GM23338 (cell line): ENCODE measurements around the gene SMTNL2. TPM values are rescaled to one million over a fixed set of nuclear protein-coding genes. Genes with fewer than 3 reads are reported as not detected.
A peak's percentile ranks its signal among the peaks of the same experiment; 100 is the strongest.

ENCODE experiments used
- ATAC-seq: fragments of 200-7000 bp; cut with Tn5 transposase; 3 replicates; pipeline ENCODE4 v1.9.1; 2020
- DNase-seq: peaks from one replicate; pipeline ENCODE4 v3.0.0-alpha.2; 2015; ENCODE audit warnings: low spot score
- H2AFZ ChIP-seq: fragments of 200-600 bp; sonication (generic); 2 replicates; pipeline ENCODE4 v1.8.0; 2016; ENCODE audit warnings: antibody characterized with exemption, mild to moderate bottlenecking, moderate library complexity
- H3F3A ChIP-seq: fragments of 200-600 bp; sonication (generic); replicated peaks from 2 replicates; pipeline ENCODE4 v1.8.0; 2017; ENCODE audit warnings: antibody characterized with exemption, mixed run types, low read depth
- H3K27ac ChIP-seq: fragments of 200-600 bp; sonication (generic); 2 replicates; pipeline ENCODE4 v1.6.1; 2016; ENCODE audit warnings: low read depth
- H3K27me3 ChIP-seq: fragments of 200-600 bp; sonication (generic); 2 replicates; pipeline ENCODE4 v1.8.0; 2016; ENCODE audit warnings: mild to moderate bottlenecking, mixed run types, moderate library complexity; ENCODE audit not compliant: insufficient read depth
- H3K36me3 ChIP-seq: fragments of 200-600 bp; sonication (generic); 2 replicates; pipeline ENCODE4 v1.8.0; 2016; ENCODE audit warnings: mild to moderate bottlenecking; ENCODE audit not compliant: insufficient read depth
- H3K4me1 ChIP-seq: fragments of 200-600 bp; sonication (generic); 2 replicates; pipeline ENCODE4 v1.8.0; 2016; ENCODE audit warnings: mild to moderate bottlenecking, moderate library complexity; ENCODE audit not compliant: insufficient read depth
- H3K4me2 ChIP-seq: fragments of 200-600 bp; sonication (generic); 2 replicates; pipeline ENCODE4 v1.7.1; 2017; ENCODE audit warnings: mixed run types
- H3K4me3 ChIP-seq: fragments of 200-600 bp; sonication (generic); 2 replicates; pipeline ENCODE4 v1.6.1; 2016; ENCODE audit warnings: mixed run types
- H3K79me2 ChIP-seq: fragments of 200-600 bp; sonication (generic); replicated peaks from 2 replicates; pipeline ENCODE4 v1.8.0; 2017; ENCODE audit warnings: mild to moderate bottlenecking; ENCODE audit not compliant: insufficient read depth
- H3K9me2 ChIP-seq: fragments of 200-600 bp; sonication (generic); 2 replicates; pipeline ENCODE4 v1.8.0; 2017; ENCODE audit not compliant: insufficient read depth
- H4K20me1 ChIP-seq: fragments of 200-600 bp; sonication (generic); replicated peaks from 2 replicates; pipeline ENCODE4 v1.8.0; 2017; ENCODE audit warnings: mild to moderate bottlenecking; ENCODE audit not compliant: insufficient read depth
- H3K27ac Mint-ChIP-seq: 2 replicates; pipeline ENCODE4 v1.8.0; 2020; ENCODE audit warnings: inconsistent platforms, mild to moderate bottlenecking, moderate library complexity, mixed read lengths
- H3K27me3 Mint-ChIP-seq: 3 replicates; pipeline ENCODE4 v1.8.0; 2022; ENCODE audit warnings: low read depth, mild to moderate bottlenecking, moderate library complexity, mixed read lengths, inconsistent platforms; ENCODE audit not compliant: insufficient read depth, poor library complexity
- H3K36me3 Mint-ChIP-seq: 3 replicates; pipeline ENCODE4 v1.8.0; 2021; ENCODE audit warnings: low read depth, mild to moderate bottlenecking, inconsistent platforms, moderate library complexity, mixed read lengths
- H3K4me1 Mint-ChIP-seq: 3 replicates; pipeline ENCODE4 v1.8.0; 2020; ENCODE audit warnings: mild to moderate bottlenecking, inconsistent platforms, mixed read lengths
- H3K4me3 Mint-ChIP-seq: 3 replicates; pipeline ENCODE4 v1.8.0; 2021; ENCODE audit warnings: moderate library complexity, mild to moderate bottlenecking, inconsistent platforms, mixed read lengths
- H3K9me3 Mint-ChIP-seq: 3 replicates; pipeline ENCODE4 v1.8.0; 2020; ENCODE audit warnings: moderate library complexity, mild to moderate bottlenecking, inconsistent platforms, mixed read lengths
- CREB1 ChIP-seq: fragments of 250-450 bp; sonication (Bioruptor Pico); IDR thresholded peaks from 2 replicates; pipeline ENCODE4 v1.5.0; 2020; ENCODE audit warnings: low read depth, mild to moderate bottlenecking, moderate library complexity
- EZH2 ChIP-seq: fragments of 200-600 bp; sonication (generic); IDR thresholded peaks from one replicate; pipeline ENCODE4 v1.8.0; 2017; ENCODE audit warnings: antibody characterized with exemption, mild to moderate bottlenecking, low read depth; ENCODE audit not compliant: unreplicated experiment
- EZH2phosphoT487 ChIP-seq: fragments of 200-600 bp; sonication (generic); IDR thresholded peaks from one replicate; pipeline ENCODE4 v1.8.1; 2018; ENCODE audit warnings: antibody characterized with exemption; ENCODE audit not compliant: unreplicated experiment
- NANOG ChIP-seq: IDR thresholded peaks from 2 replicates; pipeline ENCODE4 v1.6.1; 2016; ENCODE audit warnings: antibody characterized with exemption, borderline replicate concordance
- POLR2AphosphoS5 ChIP-seq: IDR thresholded peaks from 2 replicates; pipeline ENCODE4 v1.6.1; 2016; ENCODE audit warnings: antibody characterized with exemption, low read depth
- STAT1 ChIP-seq: IDR thresholded peaks from one replicate; pipeline ENCODE4 v1.6.1; 2016; ENCODE audit warnings: antibody characterized with exemption; ENCODE audit not compliant: unreplicated experiment
- ZNF114 ChIP-seq: fragments of 250-450 bp; sonication (Bioruptor Pico); IDR thresholded peaks from 2 replicates; pipeline ENCODE4 v1.5.0; 2020; ENCODE audit warnings: mild to moderate bottlenecking, moderate library complexity
- ZNF331 ChIP-seq: fragments of 250-450 bp; sonication (Bioruptor Pico); IDR thresholded peaks from 2 replicates; pipeline ENCODE4 v1.5.0; 2020; ENCODE audit warnings: low read depth, mild to moderate bottlenecking, moderate library complexity
- polyA plus RNA-seq: library from polyadenylated mRNA; unstranded; fragments of >200 nt; fragmentation: Nextera tagmentation; extraction: Ambion mirVana; gene quantifications from 2 replicates; pipeline ENCODE4 v1.2.1, GENCODE V29; 2016
- total RNA-seq: library from RNA; depleted of rRNA; stranded (reverse); fragments of >200 nt; shearing (Covaris generic); gene quantifications from 2 replicates; pipeline ENCODE4 v1.2.3, GENCODE V29; 2014
- TF ChIP-seq, protein P1 (sequence below): fragments of 250-450 bp; sonication (Bioruptor Pico); IDR thresholded peaks from 2 replicates; pipeline ENCODE4 v1.5.0; 2020; ENCODE audit warnings: mild to moderate bottlenecking, moderate library complexity
- TF ChIP-seq, protein P2 (sequence below): IDR thresholded peaks from 2 replicates; pipeline ENCODE4 v1.6.1; 2016; ENCODE audit warnings: antibody characterized with exemption
- TF ChIP-seq, protein P3 (sequence below): IDR thresholded peaks from one replicate; pipeline ENCODE4 v1.6.1; 2018; ENCODE audit warnings: antibody characterized with exemption; ENCODE audit not compliant: unreplicated experiment

Gene SMTNL2
- total and polyA plus RNA-seq, 2 experiments from 2014 or later = 1.3 to 4.3 TPM

DNA sequence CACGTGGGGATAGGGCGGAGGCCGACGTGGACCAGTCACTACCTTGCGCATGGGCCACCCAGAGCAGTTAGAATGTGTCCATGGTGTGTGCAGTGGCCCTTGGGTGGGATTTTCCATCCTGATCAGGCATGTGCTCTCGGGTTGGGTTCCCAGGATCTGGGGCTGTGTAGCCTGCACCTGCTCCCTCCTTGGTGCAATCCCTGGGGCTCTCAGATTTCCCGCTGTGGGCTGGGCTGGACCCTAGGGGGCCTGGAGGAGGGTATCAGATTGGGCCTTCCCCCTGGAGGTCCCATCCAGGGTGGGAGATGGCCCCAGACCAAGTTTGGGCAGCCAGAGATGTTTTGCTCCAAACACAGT is 1.3 kb downstream of the SMTNL2 start (continued):
- TF ChIP-seq, protein P1, sequence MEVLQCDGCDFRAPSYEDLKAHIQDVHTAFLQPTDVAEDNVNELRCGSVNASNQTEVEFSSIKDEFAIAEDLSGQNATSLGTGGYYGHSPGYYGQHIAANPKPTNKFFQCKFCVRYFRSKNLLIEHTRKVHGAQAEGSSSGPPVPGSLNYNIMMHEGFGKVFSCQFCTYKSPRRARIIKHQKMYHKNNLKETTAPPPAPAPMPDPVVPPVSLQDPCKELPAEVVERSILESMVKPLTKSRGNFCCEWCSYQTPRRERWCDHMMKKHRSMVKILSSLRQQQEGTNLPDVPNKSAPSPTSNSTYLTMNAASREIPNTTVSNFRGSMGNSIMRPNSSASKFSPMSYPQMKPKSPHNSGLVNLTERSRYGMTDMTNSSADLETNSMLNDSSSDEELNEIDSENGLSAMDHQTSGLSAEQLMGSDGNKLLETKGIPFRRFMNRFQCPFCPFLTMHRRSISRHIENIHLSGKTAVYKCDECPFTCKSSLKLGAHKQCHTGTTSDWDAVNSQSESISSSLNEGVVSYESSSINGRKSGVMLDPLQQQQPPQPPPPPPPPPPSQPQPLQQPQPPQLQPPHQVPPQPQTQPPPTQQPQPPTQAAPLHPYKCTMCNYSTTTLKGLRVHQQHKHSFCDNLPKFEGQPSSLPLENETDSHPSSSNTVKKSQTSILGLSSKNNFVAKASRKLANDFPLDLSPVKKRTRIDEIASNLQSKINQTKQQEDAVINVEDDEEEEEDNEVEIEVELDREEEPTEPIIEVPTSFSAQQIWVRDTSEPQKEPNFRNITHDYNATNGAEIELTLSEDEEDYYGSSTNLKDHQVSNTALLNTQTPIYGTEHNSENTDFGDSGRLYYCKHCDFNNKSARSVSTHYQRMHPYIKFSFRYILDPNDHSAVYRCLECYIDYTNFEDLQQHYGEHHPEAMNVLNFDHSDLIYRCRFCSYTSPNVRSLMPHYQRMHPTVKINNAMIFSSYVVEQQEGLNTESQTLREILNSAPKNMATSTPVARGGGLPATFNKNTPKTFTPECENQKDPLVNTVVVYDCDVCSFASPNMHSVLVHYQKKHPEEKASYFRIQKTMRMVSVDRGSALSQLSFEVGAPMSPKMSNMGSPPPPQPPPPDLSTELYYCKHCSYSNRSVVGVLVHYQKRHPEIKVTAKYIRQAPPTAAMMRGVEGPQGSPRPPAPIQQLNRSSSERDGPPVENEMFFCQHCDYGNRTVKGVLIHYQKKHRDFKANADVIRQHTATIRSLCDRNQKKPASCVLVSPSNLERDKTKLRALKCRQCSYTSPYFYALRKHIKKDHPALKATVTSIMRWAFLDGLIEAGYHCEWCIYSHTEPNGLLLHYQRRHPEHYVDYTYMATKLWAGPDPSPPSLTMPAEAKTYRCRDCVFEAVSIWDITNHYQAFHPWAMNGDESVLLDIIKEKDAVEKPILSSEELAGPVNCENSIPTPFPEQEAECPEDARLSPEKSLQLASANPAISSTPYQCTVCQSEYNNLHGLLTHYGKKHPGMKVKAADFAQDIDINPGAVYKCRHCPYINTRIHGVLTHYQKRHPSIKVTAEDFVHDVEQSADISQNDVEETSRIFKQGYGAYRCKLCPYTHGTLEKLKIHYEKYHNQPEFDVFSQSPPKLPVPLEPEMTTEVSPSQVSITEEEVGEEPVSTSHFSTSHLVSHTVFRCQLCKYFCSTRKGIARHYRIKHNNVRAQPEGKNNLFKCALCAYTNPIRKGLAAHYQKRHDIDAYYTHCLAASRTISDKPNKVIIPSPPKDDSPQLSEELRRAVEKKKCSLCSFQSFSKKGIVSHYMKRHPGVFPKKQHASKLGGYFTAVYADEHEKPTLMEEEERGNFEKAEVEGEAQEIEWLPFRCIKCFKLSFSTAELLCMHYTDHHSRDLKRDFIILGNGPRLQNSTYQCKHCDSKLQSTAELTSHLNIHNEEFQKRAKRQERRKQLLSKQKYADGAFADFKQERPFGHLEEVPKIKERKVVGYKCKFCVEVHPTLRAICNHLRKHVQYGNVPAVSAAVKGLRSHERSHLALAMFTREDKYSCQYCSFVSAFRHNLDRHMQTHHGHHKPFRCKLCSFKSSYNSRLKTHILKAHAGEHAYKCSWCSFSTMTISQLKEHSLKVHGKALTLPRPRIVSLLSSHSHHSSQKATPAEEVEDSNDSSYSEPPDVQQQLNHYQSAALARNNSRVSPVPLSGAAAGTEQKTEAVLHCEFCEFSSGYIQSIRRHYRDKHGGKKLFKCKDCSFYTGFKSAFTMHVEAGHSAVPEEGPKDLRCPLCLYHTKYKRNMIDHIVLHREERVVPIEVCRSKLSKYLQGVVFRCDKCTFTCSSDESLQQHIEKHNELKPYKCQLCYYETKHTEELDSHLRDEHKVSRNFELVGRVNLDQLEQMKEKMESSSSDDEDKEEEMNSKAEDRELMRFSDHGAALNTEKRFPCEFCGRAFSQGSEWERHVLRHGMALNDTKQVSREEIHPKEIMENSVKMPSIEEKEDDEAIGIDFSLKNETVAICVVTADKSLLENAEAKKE (CRISPR knock-in tag) = no peak
- TF ChIP-seq ZNF331 (CRISPR knock-in tag) = no peak
- TF ChIP-seq, protein P2, sequence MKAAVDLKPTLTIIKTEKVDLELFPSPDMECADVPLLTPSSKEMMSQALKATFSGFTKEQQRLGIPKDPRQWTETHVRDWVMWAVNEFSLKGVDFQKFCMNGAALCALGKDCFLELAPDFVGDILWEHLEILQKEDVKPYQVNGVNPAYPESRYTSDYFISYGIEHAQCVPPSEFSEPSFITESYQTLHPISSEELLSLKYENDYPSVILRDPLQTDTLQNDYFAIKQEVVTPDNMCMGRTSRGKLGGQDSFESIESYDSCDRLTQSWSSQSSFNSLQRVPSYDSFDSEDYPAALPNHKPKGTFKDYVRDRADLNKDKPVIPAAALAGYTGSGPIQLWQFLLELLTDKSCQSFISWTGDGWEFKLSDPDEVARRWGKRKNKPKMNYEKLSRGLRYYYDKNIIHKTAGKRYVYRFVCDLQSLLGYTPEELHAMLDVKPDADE = no peak
- no peak for TF ChIP-seq CREB1 (CRISPR knock-in tag)

DNA sequence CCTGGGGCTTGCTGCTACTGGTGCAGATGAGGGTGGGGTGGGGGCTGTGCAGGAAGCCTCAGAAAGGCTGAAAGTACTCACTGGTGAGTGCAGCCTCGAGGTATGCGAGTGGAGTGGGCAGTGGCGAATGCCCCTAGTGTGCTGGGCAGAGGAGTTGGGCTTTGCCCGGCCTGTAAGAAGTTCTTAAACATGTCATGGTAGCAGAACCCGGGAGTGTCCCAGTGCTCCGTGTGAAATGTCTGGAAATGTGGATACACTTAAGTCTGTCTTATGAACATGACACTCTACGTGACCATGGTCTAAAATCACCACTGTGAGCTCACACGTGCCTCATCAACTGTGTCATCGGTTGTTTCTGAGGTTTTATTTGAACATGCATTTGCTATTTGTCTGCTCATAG is 1.7 kb downstream of the SMTNL2 start:
- Mint-ChIP-seq H3K4me1 (peaks cover 28% of the 10 kb centered on the region), H3K27me3 (peaks cover 51% of the 10 kb centered on the region), H3K4me3 (peak overlapping the region; percentile 47; the same call in 2 of the 3 replicates), H3K36me3 (no peaks in the 10 kb centered on the region), H3K27ac (no peak overlapping the region), H3K9me3 (no peaks in the 10 kb centered on the region)
- Histone ChIP-seq H4K20me1 (no peaks in the 10 kb centered on the region), H3K27me3 (peaks cover 39% of the 10 kb centered on the region), H2AFZ (no peak overlapping the region), H3K79me2 (no peaks in the 10 kb centered on the region), H3K4me2 (no peak overlapping the region), H3K27ac (no peak overlapping the region), H3K4me1 (peaks cover 9% of the 10 kb centered on the region), H3F3A (no peaks in the 10 kb centered on the region), H3K9me2 (no peaks in the 10 kb centered on the region), H3K4me3 (no peak overlapping the region), H3K36me3 (no peaks in the 10 kb centered on the region)
- DNase-seq = no peak
- no peak for ATAC-seq
- TF ChIP-seq EZH2 (no peak), POLR2AphosphoS5 (no peak), ZNF114 (CRISPR knock-in tag) (no peak), EZH2phosphoT487 (no peak), CREB1 (CRISPR knock-in tag) (no peak), NANOG (no peak), STAT1 (no peak), ZNF331 (CRISPR knock-in tag) (no peak)
- TF ChIP-seq, protein P3, sequence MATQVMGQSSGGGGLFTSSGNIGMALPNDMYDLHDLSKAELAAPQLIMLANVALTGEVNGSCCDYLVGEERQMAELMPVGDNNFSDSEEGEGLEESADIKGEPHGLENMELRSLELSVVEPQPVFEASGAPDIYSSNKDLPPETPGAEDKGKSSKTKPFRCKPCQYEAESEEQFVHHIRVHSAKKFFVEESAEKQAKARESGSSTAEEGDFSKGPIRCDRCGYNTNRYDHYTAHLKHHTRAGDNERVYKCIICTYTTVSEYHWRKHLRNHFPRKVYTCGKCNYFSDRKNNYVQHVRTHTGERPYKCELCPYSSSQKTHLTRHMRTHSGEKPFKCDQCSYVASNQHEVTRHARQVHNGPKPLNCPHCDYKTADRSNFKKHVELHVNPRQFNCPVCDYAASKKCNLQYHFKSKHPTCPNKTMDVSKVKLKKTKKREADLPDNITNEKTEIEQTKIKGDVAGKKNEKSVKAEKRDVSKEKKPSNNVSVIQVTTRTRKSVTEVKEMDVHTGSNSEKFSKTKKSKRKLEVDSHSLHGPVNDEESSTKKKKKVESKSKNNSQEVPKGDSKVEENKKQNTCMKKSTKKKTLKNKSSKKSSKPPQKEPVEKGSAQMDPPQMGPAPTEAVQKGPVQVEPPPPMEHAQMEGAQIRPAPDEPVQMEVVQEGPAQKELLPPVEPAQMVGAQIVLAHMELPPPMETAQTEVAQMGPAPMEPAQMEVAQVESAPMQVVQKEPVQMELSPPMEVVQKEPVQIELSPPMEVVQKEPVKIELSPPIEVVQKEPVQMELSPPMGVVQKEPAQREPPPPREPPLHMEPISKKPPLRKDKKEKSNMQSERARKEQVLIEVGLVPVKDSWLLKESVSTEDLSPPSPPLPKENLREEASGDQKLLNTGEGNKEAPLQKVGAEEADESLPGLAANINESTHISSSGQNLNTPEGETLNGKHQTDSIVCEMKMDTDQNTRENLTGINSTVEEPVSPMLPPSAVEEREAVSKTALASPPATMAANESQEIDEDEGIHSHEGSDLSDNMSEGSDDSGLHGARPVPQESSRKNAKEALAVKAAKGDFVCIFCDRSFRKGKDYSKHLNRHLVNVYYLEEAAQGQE = no peak
